ENCODE results near the gene SPRN.
"Not testable (repeated sequence)": the region's sequence is repeated elsewhere in the genome, so short reads cannot be mapped to it uniquely, and the experiment has no call there.

SPRN gene, protein sequence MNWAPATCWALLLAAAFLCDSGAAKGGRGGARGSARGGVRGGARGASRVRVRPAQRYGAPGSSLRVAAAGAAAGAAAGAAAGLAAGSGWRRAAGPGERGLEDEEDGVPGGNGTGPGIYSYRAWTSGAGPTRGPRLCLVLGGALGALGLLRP

GRCh38 chr10:133424601-133425000 is at the start of gene SPRN:
TSS of gene SPRN (minus strand) at chr10:133424625. CDS start at chr10:133423681, 944 bp downstream.
- DNase-seq: not testable (repeated sequence)

GRCh38 chr10:133474027-133474426 is 49.6 kb upstream of the SPRN start:
- no peak for DNase-seq

DNA sequence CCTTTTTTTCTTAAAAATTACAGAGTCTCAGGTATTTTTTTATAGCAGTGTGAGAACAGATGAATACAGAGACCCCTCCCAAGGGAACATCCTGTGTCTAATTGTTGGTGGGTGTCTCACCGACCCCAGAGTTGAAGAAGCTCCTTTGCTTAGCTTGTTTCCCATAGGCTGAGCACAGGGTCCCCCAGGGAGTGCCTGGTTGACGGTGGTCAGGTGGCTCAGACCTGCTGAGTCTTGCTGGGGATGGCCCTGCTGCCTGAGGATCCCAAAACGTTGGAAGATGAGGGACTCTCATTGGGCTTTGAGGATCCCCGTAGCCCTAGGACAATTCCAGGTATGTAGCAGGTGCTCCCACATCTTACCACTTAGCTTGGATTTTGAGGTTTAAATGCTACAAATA is 48.8 kb upstream of the SPRN start:
- DNase-seq: no peak

DNA sequence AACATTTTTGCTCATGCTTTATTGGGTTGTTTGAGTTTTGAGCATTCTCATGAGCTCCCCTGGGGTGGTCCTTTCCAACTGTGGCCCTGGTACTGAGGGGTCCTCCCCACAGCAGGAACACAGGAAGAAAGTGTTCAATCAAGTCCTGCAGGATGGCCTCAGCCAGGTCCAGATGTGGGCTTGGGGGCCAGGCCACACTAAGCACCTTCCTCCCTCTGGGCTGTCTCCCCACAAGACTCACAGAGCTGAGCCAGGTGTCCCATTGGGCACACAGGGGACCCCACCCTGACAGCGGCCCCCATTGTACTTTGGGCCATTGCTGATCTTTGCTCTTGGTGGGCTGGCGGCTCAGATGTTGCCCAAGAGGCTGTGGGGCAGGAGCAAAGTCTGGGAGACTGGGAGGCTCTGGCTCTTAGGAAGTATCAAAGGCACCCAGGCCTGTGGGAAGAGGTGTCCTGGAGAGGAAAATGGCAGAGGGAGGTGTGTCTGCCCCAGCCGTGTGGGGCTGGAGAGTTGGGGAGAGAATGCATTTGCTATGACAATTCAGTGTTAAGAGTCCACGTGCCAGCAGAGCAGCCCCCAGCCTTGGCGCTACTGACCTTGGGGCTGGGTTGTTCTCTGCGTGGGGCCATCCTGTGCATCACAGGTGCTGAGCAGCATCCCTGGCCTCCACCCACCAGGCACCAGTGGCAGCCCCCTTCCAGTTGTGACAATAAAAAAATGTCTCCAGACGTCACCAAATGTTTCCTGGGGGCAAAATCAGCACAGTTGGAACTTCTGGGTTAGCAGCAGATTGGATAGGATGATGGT is 47.1 kb upstream of the SPRN start:
- DNase-seq: no peak

GRCh38 chr10:133469205-133469604 is 44.8 kb upstream of the SPRN start:
- not testable (repeated sequence) for DNase-seq

GRCh38 chr10:133467286-133467911 is 43.0 kb upstream of the SPRN start:
- no peak for DNase-seq

DNA sequence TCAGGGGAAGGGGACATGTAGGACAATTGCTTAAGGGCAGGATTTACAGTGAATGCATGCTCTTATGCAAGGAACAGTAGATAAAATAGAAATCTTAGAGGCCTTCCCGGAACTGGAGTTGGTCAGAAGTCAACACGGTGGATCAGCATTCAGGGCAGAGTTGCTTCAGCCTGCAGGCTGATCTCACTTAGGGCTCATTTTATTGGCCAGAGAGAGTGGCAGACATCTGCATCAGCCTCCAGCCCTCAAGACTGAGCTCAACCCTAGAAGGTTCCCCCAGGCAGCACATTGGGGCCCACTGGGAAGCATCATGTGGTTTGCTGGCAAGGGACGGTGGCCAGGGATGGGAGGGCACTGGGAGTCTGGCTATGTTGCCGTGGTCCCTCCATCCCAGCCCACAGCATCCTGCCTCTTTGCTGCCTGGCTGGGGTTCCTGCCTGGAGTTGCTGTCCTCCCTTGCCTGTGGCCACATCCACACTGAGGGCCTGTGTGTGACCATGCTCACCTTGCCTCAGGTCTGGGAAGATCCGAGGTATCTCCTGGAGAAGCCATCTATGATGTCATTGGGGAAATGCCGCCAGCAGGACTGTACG is 42.4 kb upstream of the SPRN start:
- DNase-seq: no peak

- DNase-seq: no peak
Measured at GRCh38 chr10:133465950-133466474, 41.6 kb upstream of the SPRN start.

- DNase-seq: no peak
Measured at GRCh38 chr10:133465191-133465949, 40.9 kb upstream of the SPRN start.

GRCh38 chr10:133464582-133465031 is 40.2 kb upstream of the SPRN start:
- no peak for DNase-seq

DNA sequence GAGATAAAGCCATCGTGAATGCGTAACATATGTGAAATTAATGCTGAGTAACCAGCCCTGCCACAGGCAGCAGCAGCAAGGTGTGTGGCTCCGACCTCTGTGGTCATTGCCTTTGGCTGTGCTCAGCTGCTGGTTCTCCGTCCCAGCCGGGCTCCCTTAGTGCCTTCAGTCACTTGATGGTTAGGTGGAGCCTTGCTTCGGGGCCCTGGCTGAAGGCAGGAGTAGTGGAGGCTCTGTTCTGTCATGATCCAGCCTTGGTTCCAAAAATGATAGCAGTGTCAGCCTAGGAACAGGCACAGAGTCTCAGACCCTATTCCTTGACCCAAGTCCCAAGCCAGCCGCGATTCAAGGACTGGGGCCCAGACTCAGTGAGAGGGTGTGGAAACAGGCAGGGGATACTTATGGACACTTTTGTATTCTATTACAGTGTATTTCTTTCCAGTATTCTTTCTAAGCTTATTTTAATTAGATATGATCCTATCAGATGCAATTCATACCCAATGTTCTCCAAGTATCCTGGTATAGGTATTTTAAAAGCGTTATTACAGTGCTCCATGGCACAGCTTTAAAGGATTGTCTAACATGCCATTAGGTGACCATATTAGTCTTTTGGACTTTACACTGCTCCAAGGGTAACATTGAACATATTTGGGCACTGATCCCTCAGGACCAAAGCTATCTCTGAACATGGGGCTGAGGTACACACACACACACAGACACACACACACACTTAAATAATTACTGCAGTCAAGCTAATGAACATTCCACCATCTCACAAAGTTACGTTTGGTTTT is 38.3 kb upstream of the SPRN start:
- no peak for DNase-seq

DNA sequence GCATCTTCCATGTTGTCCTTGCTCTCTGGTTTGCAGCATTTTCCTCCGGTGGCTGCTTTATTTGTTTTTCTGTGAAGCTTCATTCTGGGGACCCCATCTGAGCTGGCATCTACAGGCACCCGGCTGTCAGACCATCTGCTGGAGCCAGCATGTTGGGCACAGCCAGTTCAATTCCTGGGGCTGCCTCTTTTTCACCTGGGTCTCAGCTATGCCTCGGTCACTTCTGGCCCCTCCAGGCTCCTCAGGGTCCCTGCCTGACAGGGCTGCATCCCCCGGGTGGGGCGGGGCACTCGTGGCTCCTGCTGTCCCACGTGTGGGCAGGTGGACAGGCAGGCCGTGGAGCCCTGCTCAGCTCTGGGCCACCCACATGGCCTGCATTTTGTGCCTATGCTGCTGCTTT is 37.4 kb upstream of the SPRN start:
- DNase-seq: no peak

GRCh38 chr10:133461027-133461426 is 36.6 kb upstream of the SPRN start:
- no peak for DNase-seq

DNA sequence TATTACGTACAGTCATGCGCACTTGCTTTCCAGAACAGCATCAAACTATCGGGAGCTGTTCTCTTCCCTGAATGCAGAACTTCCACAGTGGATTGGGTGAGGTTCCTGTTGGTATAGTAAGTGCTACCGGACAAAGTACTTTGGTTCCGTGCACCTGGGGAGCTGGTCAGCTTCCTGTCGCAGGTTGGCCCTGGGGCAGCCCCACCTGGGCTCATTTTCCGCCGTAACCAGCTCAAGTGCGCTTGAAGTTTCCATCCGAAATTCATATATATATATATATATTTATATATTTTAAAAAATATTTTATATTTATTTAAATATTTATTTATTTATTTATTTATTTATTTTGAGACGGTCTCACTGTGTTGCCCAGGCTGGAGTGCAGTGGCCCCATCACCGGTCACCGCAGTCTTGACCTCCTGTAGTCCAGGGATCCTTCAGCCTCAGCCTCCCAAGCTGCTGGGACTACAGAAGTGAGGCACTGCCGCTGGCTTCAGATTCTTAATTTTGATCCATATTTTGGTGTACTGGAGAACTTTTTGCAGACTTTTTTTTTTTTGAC is 35.9 kb upstream of the SPRN start:
- DNase-seq: no peak

GRCh38 chr10:133459454-133460207 is 35.2 kb upstream of the SPRN start:
- DNase-seq: no peak

GRCh38 chr10:133458710-133459453 is 34.5 kb upstream of the SPRN start:
- no peak for DNase-seq

GRCh38 chr10:133458021-133458709 is 33.7 kb upstream of the SPRN start:
- no peak for DNase-seq

DNA sequence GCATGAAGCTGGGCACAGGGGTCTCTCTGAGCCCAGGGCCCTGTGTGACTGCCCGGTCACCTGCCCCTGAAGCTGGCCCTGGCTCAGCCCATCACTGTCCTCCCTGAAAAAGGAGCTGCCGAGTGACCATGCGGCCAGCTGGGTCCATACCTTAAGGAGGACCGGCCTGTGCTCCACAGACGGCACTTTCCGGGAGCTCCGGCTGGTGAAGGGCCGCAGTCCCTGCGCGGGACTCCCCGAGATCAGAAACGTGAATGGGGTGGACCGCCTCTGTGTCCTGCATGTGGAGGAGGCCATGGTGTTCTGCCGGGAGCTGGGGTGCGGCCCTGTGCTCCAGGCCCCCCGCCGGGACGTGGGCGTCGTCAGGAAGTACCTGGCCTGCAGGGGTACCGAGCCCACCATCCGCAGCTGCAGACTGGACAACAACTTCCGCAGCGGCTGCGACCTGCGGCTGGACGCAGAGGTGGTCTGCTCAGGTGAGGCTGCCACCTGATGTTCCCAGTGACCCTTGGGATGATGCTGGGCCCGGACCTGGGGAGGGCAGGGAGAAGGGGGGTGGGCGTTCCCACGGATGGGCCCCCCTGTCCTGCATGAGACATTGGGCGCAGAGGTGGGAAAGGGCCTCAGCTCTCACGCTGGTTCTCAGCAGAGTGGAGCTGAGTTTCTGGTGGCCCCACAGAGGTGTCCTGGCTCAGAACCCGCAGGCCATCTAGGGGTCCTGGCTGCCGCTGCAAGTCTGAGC is 32.8 kb upstream of the SPRN start:
- DNase-seq: no peak
